Measurements from ENCODE around the gene DIP2A.
"Not testable (repeated sequence)": the region's sequence is repeated elsewhere in the genome, so short reads cannot be mapped to it uniquely, and the experiment has no call there.

Gene DIP2A

GRCh38 chr21:46503922-46504550 is 45.3 kb downstream of the DIP2A start:
- Histone ChIP-seq H3K36me3 (ENCODE audit: control insufficient read depth, insufficient read depth, low read length) (peaks cover 78% of the 10 kb centered on the region), H3K27ac (ENCODE audit: low read depth, low read length, severe bottlenecking) (no peak overlapping the region), H3K4me3 (ENCODE audit: extremely low read depth, insufficient read depth, low read length, poor library complexity, severe bottlenecking) (no peak overlapping the region), H3K9me3 (ENCODE audit: control insufficient read depth, low read length) (no peaks in the 10 kb centered on the region), H3K4me1 (ENCODE audit: control insufficient read depth, insufficient read depth, low read length, poor library complexity, severe bottlenecking) (no peaks in the 10 kb centered on the region)
- 94 to 95% methylated on average over 10 to 12 of the region's 12 CpGs for WGBS, 2 experiments (ENCODE audit: insufficient coverage in 2 of 2)

GRCh38 chr21:46504666-46505065 is 46.0 kb downstream of the DIP2A start:
- H3K4me1 ChIP-seq (ENCODE audit: control insufficient read depth, insufficient read depth, low read length, poor library complexity, severe bottlenecking) = no peaks in the 10 kb centered on the region
- 83 to 86% methylated on average over 3 to 4 of the region's 5 CpGs for WGBS, 2 experiments (ENCODE audit: insufficient coverage in 2 of 2)
- peaks cover 78% of the 10 kb centered on the region for H3K36me3 ChIP-seq (ENCODE audit: control insufficient read depth, insufficient read depth, low read length)
- no peak overlapping the region for H3K27ac ChIP-seq (ENCODE audit: low read depth, low read length, severe bottlenecking)
- no peak overlapping the region for H3K4me3 ChIP-seq (ENCODE audit: extremely low read depth, insufficient read depth, low read length, poor library complexity, severe bottlenecking)
- H3K9me3 ChIP-seq (ENCODE audit: control insufficient read depth, low read length) = no peaks in the 10 kb centered on the region

- WGBS, 2 experiments (ENCODE audit: insufficient coverage in 2 of 2) = 58 to 75% methylated on average over 2 of the region's 4 CpGs
- Histone ChIP-seq H3K36me3 (ENCODE audit: control insufficient read depth, insufficient read depth, low read length) (peaks cover 90% of the 10 kb centered on the region), H3K4me1 (ENCODE audit: control insufficient read depth, insufficient read depth, low read length, poor library complexity, severe bottlenecking) (no peaks in the 10 kb centered on the region), H3K9me3 (ENCODE audit: control insufficient read depth, low read length) (no peaks in the 10 kb centered on the region), H3K4me3 (ENCODE audit: extremely low read depth, insufficient read depth, low read length, poor library complexity, severe bottlenecking) (no peak overlapping the region), H3K27ac (ENCODE audit: low read depth, low read length, severe bottlenecking) (no peak overlapping the region)
These were observed 48.9 kb downstream of the DIP2A start for GRCh38 chr21:46507562-46507961.

GRCh38 chr21:46509741-46510502 is 51.2 kb downstream of the DIP2A start:
- no peak overlapping the region for H3K27ac ChIP-seq (ENCODE audit: low read depth, low read length, severe bottlenecking)
- no peaks in the 10 kb centered on the region for H3K4me1 ChIP-seq (ENCODE audit: control insufficient read depth, insufficient read depth, low read length, poor library complexity, severe bottlenecking)
- H3K36me3 ChIP-seq (ENCODE audit: control insufficient read depth, insufficient read depth, low read length) = peaks cover 90% of the 10 kb centered on the region
- whole genome bisulfite sequencing, 2 experiments (ENCODE audit: insufficient coverage in 2 of 2) = 93 to 95% methylated on average over 7 to 10 of the region's 11 CpGs
- no peaks in the 10 kb centered on the region for H3K9me3 ChIP-seq (ENCODE audit: control insufficient read depth, low read length)
- H3K4me3 ChIP-seq (ENCODE audit: extremely low read depth, insufficient read depth, low read length, poor library complexity, severe bottlenecking) = no peak overlapping the region

- Histone ChIP-seq H3K36me3 (ENCODE audit: control insufficient read depth, insufficient read depth, low read length) (peaks cover 82% of the 10 kb centered on the region), H3K27ac (ENCODE audit: low read depth, low read length, severe bottlenecking) (no peak overlapping the region), H3K9me3 (ENCODE audit: control insufficient read depth, low read length) (peaks cover 3% of the 10 kb centered on the region), H3K4me3 (ENCODE audit: extremely low read depth, insufficient read depth, low read length, poor library complexity, severe bottlenecking) (no peak overlapping the region), H3K4me1 (ENCODE audit: control insufficient read depth, insufficient read depth, low read length, poor library complexity, severe bottlenecking) (no peaks in the 10 kb centered on the region)
- 100% methylated on average over 1 of the region's 2 CpGs for WGBS, 2 experiments (ENCODE audit: insufficient coverage in 2 of 2)
These were observed 56.4 kb downstream of the DIP2A start for GRCh38 chr21:46515109-46515508.

GRCh38 chr21:46516068-46516467 is 57.4 kb downstream of the DIP2A start:
- H3K36me3 ChIP-seq (ENCODE audit: control insufficient read depth, insufficient read depth, low read length) = peaks cover 79% of the 10 kb centered on the region
- WGBS, 2 experiments (ENCODE audit: insufficient coverage in 2 of 2) = 100% methylated on average over 2 of the region's 2 CpGs

GRCh38 chr21:46517361-46517760 is 58.7 kb downstream of the DIP2A start:
- Histone ChIP-seq H3K27ac (ENCODE audit: low read depth, low read length, severe bottlenecking) (no peak overlapping the region), H3K4me1 (ENCODE audit: control insufficient read depth, insufficient read depth, low read length, poor library complexity, severe bottlenecking) (no peaks in the 10 kb centered on the region), H3K4me3 (ENCODE audit: extremely low read depth, insufficient read depth, low read length, poor library complexity, severe bottlenecking) (no peak overlapping the region), H3K36me3 (ENCODE audit: control insufficient read depth, insufficient read depth, low read length) (peaks cover 77% of the 10 kb centered on the region), H3K9me3 (ENCODE audit: control insufficient read depth, low read length) (peaks cover 3% of the 10 kb centered on the region)
- WGBS, 2 experiments (ENCODE audit: insufficient coverage in 2 of 2) = 99 to 100% methylated on average over 3 to 6 of the region's 6 CpGs

More at GRCh38 chr21:46516068-46516467, 57.4 kb downstream of the DIP2A start:
- Histone ChIP-seq H3K9me3 (ENCODE audit: control insufficient read depth, low read length) (peaks cover 3% of the 10 kb centered on the region), H3K4me1 (ENCODE audit: control insufficient read depth, insufficient read depth, low read length, poor library complexity, severe bottlenecking) (no peaks in the 10 kb centered on the region), H3K4me3 (ENCODE audit: extremely low read depth, insufficient read depth, low read length, poor library complexity, severe bottlenecking) (no peak overlapping the region), H3K27ac (ENCODE audit: low read depth, low read length, severe bottlenecking) (no peak overlapping the region)

GRCh38 chr21:46518983-46519583 is 60.4 kb downstream of the DIP2A start:
- Histone ChIP-seq H3K4me3 (ENCODE audit: extremely low read depth, insufficient read depth, low read length, poor library complexity, severe bottlenecking) (no peak overlapping the region), H3K36me3 (ENCODE audit: control insufficient read depth, insufficient read depth, low read length) (peaks cover 69% of the 10 kb centered on the region)
- WGBS, 2 experiments (ENCODE audit: insufficient coverage in 2 of 2) = 83 to 100% methylated on average over 1 of the region's 4 CpGs

GRCh38 chr21:46527393-46527792 is 68.7 kb downstream of the DIP2A start:
- not testable (repeated sequence) for H3K27ac ChIP-seq (ENCODE audit: low read depth, low read length, severe bottlenecking); H3K9me3 ChIP-seq (ENCODE audit: control insufficient read depth, low read length); H3K4me1 ChIP-seq (ENCODE audit: control insufficient read depth, insufficient read depth, low read length, poor library complexity, severe bottlenecking); H3K4me3 ChIP-seq (ENCODE audit: extremely low read depth, insufficient read depth, low read length, poor library complexity, severe bottlenecking)
- WGBS, 2 experiments (ENCODE audit: insufficient coverage in 2 of 2) = 81 to 82% methylated on average over 4 to 5 of the region's 8 CpGs
- peaks cover 62% of the 10 kb centered on the region for H3K36me3 ChIP-seq (ENCODE audit: control insufficient read depth, insufficient read depth, low read length)

More at GRCh38 chr21:46518983-46519583, 60.4 kb downstream of the DIP2A start:
- Histone ChIP-seq H3K4me1 (ENCODE audit: control insufficient read depth, insufficient read depth, low read length, poor library complexity, severe bottlenecking) (no peaks in the 10 kb centered on the region), H3K9me3 (ENCODE audit: control insufficient read depth, low read length) (peaks cover 3% of the 10 kb centered on the region), H3K27ac (ENCODE audit: low read depth, low read length, severe bottlenecking) (no peak overlapping the region)

- H3K4me3 ChIP-seq (ENCODE audit: extremely low read depth, insufficient read depth, low read length, poor library complexity, severe bottlenecking) = no peak overlapping the region
- H3K9me3 ChIP-seq (ENCODE audit: control insufficient read depth, low read length) = no peaks in the 10 kb centered on the region
- WGBS, 2 experiments (ENCODE audit: insufficient coverage in 2 of 2) = no CpG with 5 or more reads among the region's 4 CpGs
- H3K27ac ChIP-seq (ENCODE audit: low read depth, low read length, severe bottlenecking) = no peak overlapping the region
- H3K36me3 ChIP-seq (ENCODE audit: control insufficient read depth, insufficient read depth, low read length) = peaks cover 64% of the 10 kb centered on the region
- no peaks in the 10 kb centered on the region for H3K4me1 ChIP-seq (ENCODE audit: control insufficient read depth, insufficient read depth, low read length, poor library complexity, severe bottlenecking)
These were observed 69.1 kb downstream of the DIP2A start for GRCh38 chr21:46527801-46528200.
